Common myeloid progenitor, CD34-positive (primary cell): ENCODE results near the gene TRO.

Source experiments
- CTCF ChIA-PET: fragments of 350-600 bp; sonication (Branson Sonifier 250); formaldehyde crosslinking; loops from one replicate; lab custom pipeline; 2021; ENCODE audit warnings: antibody characterized with exemption; lab: Charles Lee
- POLR2A ChIA-PET: fragments of 350-600 bp; sonication (Branson Sonifier 250); formaldehyde crosslinking; loops from one replicate; lab custom pipeline; 2021; ENCODE audit warnings: antibody characterized with exemption; lab: Charles Lee
- DNase-seq, 3 donors: peaks; one replicate each; pipeline versions ENCODE4 v3.0.0 to v3.0.0-alpha.2; 2013
- H3K27ac ChIP-seq, 2 experiments: 1 replicate in 1 of 2; 2 replicates in 1 of 2; pipeline ENCODE4 v1.7.0; 2013; ENCODE audit warnings: inconsistent platforms in 2 of 2, low read length in 2 of 2, mild to moderate bottlenecking in 2 of 2, low read depth in 1 of 2, moderate library complexity in 1 of 2; ENCODE audit not compliant: severe bottlenecking in 2 of 2, insufficient read depth in 1 of 2, poor library complexity in 1 of 2
- H3K27me3 ChIP-seq, 5 experiments: replicated peaks in 2 of 5; 1 replicate in 3 of 5; 2 replicates in 2 of 5; pipeline versions ENCODE4 v1.6.1 to v1.7.0; 2013; ENCODE audit warnings: low read length in 4 of 5, mild to moderate bottlenecking in 2 of 5, moderate library complexity in 2 of 5, inconsistent platforms in 1 of 5; ENCODE audit not compliant: insufficient read depth in 5 of 5, control insufficient read depth in 4 of 5
- H3K36me3 ChIP-seq, 4 experiments: 1 replicate in 2 of 4; 2 replicates in 2 of 4; pipeline versions ENCODE4 v1.6.1 to v1.7.0; 2013; ENCODE audit warnings: low read length in 3 of 4, control low read depth in 1 of 4, mild to moderate bottlenecking in 1 of 4; ENCODE audit not compliant: control insufficient read depth in 4 of 4, insufficient read depth in 4 of 4
- H3K4me1 ChIP-seq, 4 experiments: 1 replicate in 3 of 4; 2 replicates in 1 of 4; pipeline versions ENCODE4 v1.6.1 to v1.7.1; 2013; ENCODE audit warnings: low read length in 3 of 4, mild to moderate bottlenecking in 3 of 4, control low read depth in 1 of 4, inconsistent platforms in 1 of 4, moderate library complexity in 1 of 4; ENCODE audit not compliant: control insufficient read depth in 4 of 4, insufficient read depth in 4 of 4; ENCODE audit errors: control extremely low read depth in 1 of 4
- H3K4me3 ChIP-seq, 7 experiments: 1 replicate in 4 of 7; 2 replicates in 3 of 7; pipeline versions ENCODE4 v1.5.1 to v1.7.0; 2013; ENCODE audit warnings: mild to moderate bottlenecking in 7 of 7, low read length in 6 of 7, moderate library complexity in 6 of 7, inconsistent platforms in 2 of 7, low read depth in 2 of 7, control low read depth in 1 of 7; ENCODE audit not compliant: insufficient read depth in 4 of 7, control insufficient read depth in 1 of 7; ENCODE audit errors: extremely low read depth in 1 of 7
- H3K9me3 ChIP-seq, 5 experiments: 1 replicate in 4 of 5; 2 replicates in 1 of 5; pipeline versions ENCODE4 v1.6.1 to v1.7.1; 2013; ENCODE audit warnings: low read length in 4 of 5, mild to moderate bottlenecking in 2 of 5, inconsistent platforms in 1 of 5, low read depth in 1 of 5, moderate library complexity in 1 of 5; ENCODE audit not compliant: control insufficient read depth in 4 of 5, insufficient read depth in 2 of 5; ENCODE audit errors: control extremely low read depth in 1 of 5
- WGBS: methylation state at CpG from one replicate; pipeline ENCODE4 v1.1.5; 2013; ENCODE audit not compliant: insufficient coverage; 5-methylcytosine and 5-hydroxymethylcytosine counted together

Gene TRO

GRCh38 chrX:54921427-54922021, 900 bp downstream of the TRO start:
- POLR2A ChIA-PET, result no interaction called here
- Histone ChIP-seq H3K4me1 (peaks cover 0 to 11% (median 0%) of the 10 kb centered on the region in 4 experiments), H3K27ac (peak overlapping the region in 1 of 2 experiments; percentile 65), H3K36me3 (peaks cover 0 to 21% (median 4%) of the 10 kb centered on the region in 4 experiments), H3K27me3 (no peaks in the 10 kb centered on the region), H3K4me3 (peak overlapping the region; percentile 66 to 93 (median 75)), H3K9me3 (peaks cover 0 to 3% (median 0%) of the 10 kb centered on the region in 5 experiments)
- DNase-seq, result peak; percentile 78 to 90 (median 86)
- 35% methylated on average over 24 of the region's 29 CpGs for WGBS
- CTCF ChIA-PET, result interaction anchor here (1.0 to 1.6 kb wide), 2 partner anchors 29 to 485 kb away, joined by 3 read pairs; no protein-coding TSS in a partner anchor

- CTCF ChIA-PET, result interaction anchor here (1.0 to 1.6 kb wide), 2 partner anchors 30 to 486 kb away, joined by 3 read pairs; no protein-coding TSS in a partner anchor
Observed at GRCh38 chrX:54922547-54922946, 1.9 kb downstream of the TRO start.

GRCh38 chrX:54923376-54923775, 2.8 kb downstream of the TRO start:
- DNase-seq, result no peak
- POLR2A ChIA-PET, result no interaction called here
- CTCF ChIA-PET, result no interaction called here
- Histone ChIP-seq H3K4me1 (peaks cover 0 to 11% (median 0%) of the 10 kb centered on the region in 4 experiments), H3K9me3 (peaks cover 0 to 6% (median 0%) of the 10 kb centered on the region in 5 experiments), H3K36me3 (peaks cover 0 to 39% (median 7%) of the 10 kb centered on the region in 4 experiments), H3K4me3 (no peak overlapping the region), H3K27me3 (no peaks in the 10 kb centered on the region), H3K27ac (no peak overlapping the region)
- 86% methylated on average over 6 of the region's 7 CpGs for WGBS

More at GRCh38 chrX:54922547-54922946, 1.9 kb downstream of the TRO start:
- no peaks in the 10 kb centered on the region for H3K27me3 ChIP-seq
- peaks cover 0 to 31% (median 7%) of the 10 kb centered on the region in 4 experiments for H3K36me3 ChIP-seq
- peaks cover 0 to 3% (median 0%) of the 10 kb centered on the region in 5 experiments for H3K9me3 ChIP-seq
- POLR2A ChIA-PET, result no interaction called here
- H3K4me3 ChIP-seq, result no peak overlapping the region
- 100% methylated on average over 2 of the region's 3 CpGs for WGBS
- DNase-seq, result no peak
- H3K27ac ChIP-seq, result no peak overlapping the region
- peaks cover 0 to 11% (median 0%) of the 10 kb centered on the region in 4 experiments for H3K4me1 ChIP-seq

GRCh38 chrX:54926978-54927377, 6.4 kb downstream of the TRO start:
- Histone ChIP-seq H3K27me3 (no peaks in the 10 kb centered on the region), H3K27ac (no peak overlapping the region), H3K4me3 (no peak overlapping the region), H3K9me3 (peaks cover 0 to 6% (median 0%) of the 10 kb centered on the region in 5 experiments), H3K36me3 (peaks cover 6 to 67% (median 10%) of the 10 kb centered on the region in 4 experiments), H3K4me1 (peaks cover 0 to 2% (median 0%) of the 10 kb centered on the region in 4 experiments)
- no peak for DNase-seq
- ChIA-PET POLR2A (no interaction called here), CTCF (no interaction called here)
- 49% methylated on average over 2 of the region's 2 CpGs for WGBS

- Histone ChIP-seq H3K27ac (no peak overlapping the region), H3K4me3 (no peak overlapping the region), H3K36me3 (peaks cover 6 to 68% (median 10%) of the 10 kb centered on the region in 4 experiments), H3K4me1 (no peaks in the 10 kb centered on the region), H3K9me3 (peaks cover 0 to 6% (median 0%) of the 10 kb centered on the region in 5 experiments), H3K27me3 (no peaks in the 10 kb centered on the region)
- DNase-seq, result no peak
- ChIA-PET POLR2A (no interaction called here), CTCF (no interaction called here)
- WGBS, result 86% methylated on average over 3 of the region's 3 CpGs
Observed at GRCh38 chrX:54928876-54929275, 8.3 kb downstream of the TRO start.

- DNase-seq, result no peak
- no peaks in the 10 kb centered on the region for H3K4me1 ChIP-seq
- H3K36me3 ChIP-seq, result peaks cover 5 to 54% (median 6%) of the 10 kb centered on the region in 4 experiments
- peaks cover 0 to 6% (median 0%) of the 10 kb centered on the region in 5 experiments for H3K9me3 ChIP-seq
- POLR2A ChIA-PET, result no interaction called here
- CTCF ChIA-PET, result no interaction called here
- no peaks in the 10 kb centered on the region for H3K27me3 ChIP-seq
- 89% methylated on average over 17 of the region's 17 CpGs for WGBS
- no peak overlapping the region for H3K27ac ChIP-seq
- H3K4me3 ChIP-seq, result no peak overlapping the region
Observed at GRCh38 chrX:54930291-54931049, 9.8 kb downstream of the TRO start.

GRCh38 chrX:54931107-54931506, 10.5 kb downstream of the TRO start:
- Histone ChIP-seq H3K4me3 (no peak overlapping the region), H3K27me3 (no peaks in the 10 kb centered on the region), H3K36me3 (peaks cover 5 to 51% (median 6%) of the 10 kb centered on the region in 4 experiments), H3K27ac (no peak overlapping the region), H3K4me1 (no peaks in the 10 kb centered on the region), H3K9me3 (peaks cover 0 to 6% (median 0%) of the 10 kb centered on the region in 5 experiments)
- DNase-seq, result no peak
- ChIA-PET POLR2A (no interaction called here), CTCF (no interaction called here)
- 100% methylated on average over 2 of the region's 2 CpGs for WGBS
